ENCODE measurements around the gene INPP5D. TPM values are rescaled to one million over a fixed set of nuclear protein-coding genes. Genes with fewer than 3 reads are reported as not detected.

INPP5D gene
- total and polyA plus RNA-seq, 4 donors, result 2.9 to 18.8 (median 6.6) TPM

DNA sequence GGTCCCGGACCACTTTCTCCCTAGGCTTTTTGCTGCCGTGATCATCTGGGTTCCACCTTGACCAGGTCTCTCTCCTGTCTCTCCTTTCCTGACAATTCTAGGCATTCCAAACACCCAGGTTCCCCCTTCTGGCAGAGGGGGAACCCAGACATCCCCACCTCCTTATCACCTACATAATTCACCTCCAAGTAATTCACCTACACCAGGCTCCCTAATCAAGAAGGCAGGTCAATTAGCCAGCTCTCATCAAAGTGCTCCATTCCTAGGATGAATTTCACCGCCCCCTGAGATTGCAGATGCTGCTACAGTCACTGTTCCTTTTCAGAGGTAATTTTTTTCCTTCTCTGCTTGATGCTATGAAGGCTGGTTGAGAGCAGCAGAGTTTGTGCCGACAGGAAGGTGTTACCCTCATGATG is 149.0 kb downstream of the INPP5D start:
- peaks cover 0 to 2% (median 0%) of the 10 kb centered on the region in 4 donors for H3K36me3 ChIP-seq (ENCODE audit: control insufficient read depth in 4 of 4, insufficient read depth in 3 of 4, low read depth in 1 of 4, low read length in 3 of 4)
- 74% methylated on average over 4 of the region's 4 CpGs for WGBS
- TF ChIP-seq RAD21 (IDR thresholded peaks at IDR 0.05), result no peak
- TF ChIP-seq, protein P1, sequence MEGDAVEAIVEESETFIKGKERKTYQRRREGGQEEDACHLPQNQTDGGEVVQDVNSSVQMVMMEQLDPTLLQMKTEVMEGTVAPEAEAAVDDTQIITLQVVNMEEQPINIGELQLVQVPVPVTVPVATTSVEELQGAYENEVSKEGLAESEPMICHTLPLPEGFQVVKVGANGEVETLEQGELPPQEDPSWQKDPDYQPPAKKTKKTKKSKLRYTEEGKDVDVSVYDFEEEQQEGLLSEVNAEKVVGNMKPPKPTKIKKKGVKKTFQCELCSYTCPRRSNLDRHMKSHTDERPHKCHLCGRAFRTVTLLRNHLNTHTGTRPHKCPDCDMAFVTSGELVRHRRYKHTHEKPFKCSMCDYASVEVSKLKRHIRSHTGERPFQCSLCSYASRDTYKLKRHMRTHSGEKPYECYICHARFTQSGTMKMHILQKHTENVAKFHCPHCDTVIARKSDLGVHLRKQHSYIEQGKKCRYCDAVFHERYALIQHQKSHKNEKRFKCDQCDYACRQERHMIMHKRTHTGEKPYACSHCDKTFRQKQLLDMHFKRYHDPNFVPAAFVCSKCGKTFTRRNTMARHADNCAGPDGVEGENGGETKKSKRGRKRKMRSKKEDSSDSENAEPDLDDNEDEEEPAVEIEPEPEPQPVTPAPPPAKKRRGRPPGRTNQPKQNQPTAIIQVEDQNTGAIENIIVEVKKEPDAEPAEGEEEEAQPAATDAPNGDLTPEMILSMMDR (IDR thresholded peaks at IDR 0.05; ENCODE audit: low read depth, low read length, missing input control), result no peak
- no peak for TF ChIP-seq TAF1 (conservative IDR thresholded peaks at IDR 0.05)
- TF ChIP-seq YY1 (IDR thresholded peaks at IDR 0.05), result no peak
- no peak for TF ChIP-seq RXRA (IDR thresholded peaks at IDR 0.05)
- TF ChIP-seq EGR1 (IDR thresholded peaks at IDR 0.05; ENCODE audit: low read depth in 2 of 2), result no peak
- no peak for TF ChIP-seq FOXA2 (IDR thresholded peaks at IDR 0.05)
- TF ChIP-seq HNF4A (conservative IDR thresholded peaks at IDR 0.05), result no peak
- TF ChIP-seq, protein P2, sequence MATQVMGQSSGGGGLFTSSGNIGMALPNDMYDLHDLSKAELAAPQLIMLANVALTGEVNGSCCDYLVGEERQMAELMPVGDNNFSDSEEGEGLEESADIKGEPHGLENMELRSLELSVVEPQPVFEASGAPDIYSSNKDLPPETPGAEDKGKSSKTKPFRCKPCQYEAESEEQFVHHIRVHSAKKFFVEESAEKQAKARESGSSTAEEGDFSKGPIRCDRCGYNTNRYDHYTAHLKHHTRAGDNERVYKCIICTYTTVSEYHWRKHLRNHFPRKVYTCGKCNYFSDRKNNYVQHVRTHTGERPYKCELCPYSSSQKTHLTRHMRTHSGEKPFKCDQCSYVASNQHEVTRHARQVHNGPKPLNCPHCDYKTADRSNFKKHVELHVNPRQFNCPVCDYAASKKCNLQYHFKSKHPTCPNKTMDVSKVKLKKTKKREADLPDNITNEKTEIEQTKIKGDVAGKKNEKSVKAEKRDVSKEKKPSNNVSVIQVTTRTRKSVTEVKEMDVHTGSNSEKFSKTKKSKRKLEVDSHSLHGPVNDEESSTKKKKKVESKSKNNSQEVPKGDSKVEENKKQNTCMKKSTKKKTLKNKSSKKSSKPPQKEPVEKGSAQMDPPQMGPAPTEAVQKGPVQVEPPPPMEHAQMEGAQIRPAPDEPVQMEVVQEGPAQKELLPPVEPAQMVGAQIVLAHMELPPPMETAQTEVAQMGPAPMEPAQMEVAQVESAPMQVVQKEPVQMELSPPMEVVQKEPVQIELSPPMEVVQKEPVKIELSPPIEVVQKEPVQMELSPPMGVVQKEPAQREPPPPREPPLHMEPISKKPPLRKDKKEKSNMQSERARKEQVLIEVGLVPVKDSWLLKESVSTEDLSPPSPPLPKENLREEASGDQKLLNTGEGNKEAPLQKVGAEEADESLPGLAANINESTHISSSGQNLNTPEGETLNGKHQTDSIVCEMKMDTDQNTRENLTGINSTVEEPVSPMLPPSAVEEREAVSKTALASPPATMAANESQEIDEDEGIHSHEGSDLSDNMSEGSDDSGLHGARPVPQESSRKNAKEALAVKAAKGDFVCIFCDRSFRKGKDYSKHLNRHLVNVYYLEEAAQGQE (IDR thresholded peaks at IDR 0.05), result no peak
- TF ChIP-seq, protein P3, sequence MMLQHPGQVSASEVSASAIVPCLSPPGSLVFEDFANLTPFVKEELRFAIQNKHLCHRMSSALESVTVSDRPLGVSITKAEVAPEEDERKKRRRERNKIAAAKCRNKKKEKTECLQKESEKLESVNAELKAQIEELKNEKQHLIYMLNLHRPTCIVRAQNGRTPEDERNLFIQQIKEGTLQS (IDR thresholded peaks at IDR 0.05), result no peak
- no peak for TF ChIP-seq SP1 (IDR thresholded peaks at IDR 0.05)
- no peak for TF ChIP-seq FOXA1 (IDR thresholded peaks at IDR 0.05)
- TF ChIP-seq, protein P4, sequence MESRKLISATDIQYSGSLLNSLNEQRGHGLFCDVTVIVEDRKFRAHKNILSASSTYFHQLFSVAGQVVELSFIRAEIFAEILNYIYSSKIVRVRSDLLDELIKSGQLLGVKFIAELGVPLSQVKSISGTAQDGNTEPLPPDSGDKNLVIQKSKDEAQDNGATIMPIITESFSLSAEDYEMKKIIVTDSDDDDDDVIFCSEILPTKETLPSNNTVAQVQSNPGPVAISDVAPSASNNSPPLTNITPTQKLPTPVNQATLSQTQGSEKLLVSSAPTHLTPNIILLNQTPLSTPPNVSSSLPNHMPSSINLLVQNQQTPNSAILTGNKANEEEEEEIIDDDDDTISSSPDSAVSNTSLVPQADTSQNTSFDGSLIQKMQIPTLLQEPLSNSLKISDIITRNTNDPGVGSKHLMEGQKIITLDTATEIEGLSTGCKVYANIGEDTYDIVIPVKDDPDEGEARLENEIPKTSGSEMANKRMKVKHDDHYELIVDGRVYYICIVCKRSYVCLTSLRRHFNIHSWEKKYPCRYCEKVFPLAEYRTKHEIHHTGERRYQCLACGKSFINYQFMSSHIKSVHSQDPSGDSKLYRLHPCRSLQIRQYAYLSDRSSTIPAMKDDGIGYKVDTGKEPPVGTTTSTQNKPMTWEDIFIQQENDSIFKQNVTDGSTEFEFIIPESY (IDR thresholded peaks at IDR 0.05), result no peak
- no peak for TF ChIP-seq GABPA (IDR thresholded peaks at IDR 0.05 in 1 of 2, conservative IDR thresholded peaks at IDR 0.05 in 1 of 2)
- TF ChIP-seq, protein P5, sequence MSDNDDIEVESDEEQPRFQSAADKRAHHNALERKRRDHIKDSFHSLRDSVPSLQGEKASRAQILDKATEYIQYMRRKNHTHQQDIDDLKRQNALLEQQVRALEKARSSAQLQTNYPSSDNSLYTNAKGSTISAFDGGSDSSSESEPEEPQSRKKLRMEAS (IDR thresholded peaks at IDR 0.05), result no peak
- no peak for TF ChIP-seq NR2F2 (IDR thresholded peaks at IDR 0.05)
- no peak for TF ChIP-seq HNF4G (IDR thresholded peaks at IDR 0.05)
- H3K4me3 ChIP-seq (ENCODE audit: low read depth in 1 of 3, low read length in 3 of 3), result no peak overlapping the region
- H3K9ac ChIP-seq (ENCODE audit: low read depth in 1 of 2, low read length in 2 of 2), result no peak overlapping the region
- H3K4me1 ChIP-seq (ENCODE audit: control insufficient read depth in 4 of 4, insufficient read depth in 4 of 4, low read length in 3 of 4), result no peaks in the 10 kb centered on the region
- DNase-seq (ENCODE audit: low spot score), result no peak
- H3K27ac ChIP-seq (ENCODE audit: low read depth in 1 of 2, low read length in 2 of 2), result no peak overlapping the region
- H3K9me3 ChIP-seq (ENCODE audit: control insufficient read depth in 4 of 4, low read length in 3 of 4), result no peaks in the 10 kb centered on the region
- H3K27me3 ChIP-seq (ENCODE audit: control insufficient read depth in 4 of 4, insufficient read depth in 4 of 4, low read length in 3 of 4), result no peaks in the 10 kb centered on the region

Measured in liver (tissue), 9 donors.